ENCODE measurements around the gene RBM24. TPM values are rescaled to one million over a fixed set of nuclear protein-coding genes. Genes with fewer than 3 reads are reported as not detected.

Gene RBM24
- total RNA-seq, 4 donors from 2014 or later = 0.22 to 1.8 (median 0.46) TPM; not detected in 1

- intact Hi-C loops (cut with DNase I; ENCODE audit: low total_unique reads) = no loop called here
- DNase-seq (ENCODE audit: low spot score in 2 of 2) = no peak
- H3K4me3 ChIP-seq (ENCODE audit: low read depth, poor library complexity, severe bottlenecking) = no peak overlapping the region
- WGBS, 2 donors = 74 to 79% methylated on average over 5 of the region's 5 CpGs
- no peak for TF ChIP-seq POLR2A (IDR thresholded peaks at IDR 0.05)
- TF ChIP-seq, protein P1, sequence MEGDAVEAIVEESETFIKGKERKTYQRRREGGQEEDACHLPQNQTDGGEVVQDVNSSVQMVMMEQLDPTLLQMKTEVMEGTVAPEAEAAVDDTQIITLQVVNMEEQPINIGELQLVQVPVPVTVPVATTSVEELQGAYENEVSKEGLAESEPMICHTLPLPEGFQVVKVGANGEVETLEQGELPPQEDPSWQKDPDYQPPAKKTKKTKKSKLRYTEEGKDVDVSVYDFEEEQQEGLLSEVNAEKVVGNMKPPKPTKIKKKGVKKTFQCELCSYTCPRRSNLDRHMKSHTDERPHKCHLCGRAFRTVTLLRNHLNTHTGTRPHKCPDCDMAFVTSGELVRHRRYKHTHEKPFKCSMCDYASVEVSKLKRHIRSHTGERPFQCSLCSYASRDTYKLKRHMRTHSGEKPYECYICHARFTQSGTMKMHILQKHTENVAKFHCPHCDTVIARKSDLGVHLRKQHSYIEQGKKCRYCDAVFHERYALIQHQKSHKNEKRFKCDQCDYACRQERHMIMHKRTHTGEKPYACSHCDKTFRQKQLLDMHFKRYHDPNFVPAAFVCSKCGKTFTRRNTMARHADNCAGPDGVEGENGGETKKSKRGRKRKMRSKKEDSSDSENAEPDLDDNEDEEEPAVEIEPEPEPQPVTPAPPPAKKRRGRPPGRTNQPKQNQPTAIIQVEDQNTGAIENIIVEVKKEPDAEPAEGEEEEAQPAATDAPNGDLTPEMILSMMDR (IDR thresholded peaks at IDR 0.05) = no peak
Measured at GRCh38 chr6:17292600-17293133, 11.5 kb downstream of the RBM24 start.

- no peak for TF ChIP-seq POLR2A (IDR thresholded peaks at IDR 0.05)
- TF ChIP-seq, protein P1 (IDR thresholded peaks at IDR 0.05) = no peak
- 88 to 93% methylated on average over 1 of the region's 1 CpG for WGBS, 2 donors
- no peak for DNase-seq (ENCODE audit: low spot score in 2 of 2)
- intact Hi-C loops (cut with DNase I; ENCODE audit: low total_unique reads) = no loop called here
- H3K4me3 ChIP-seq (ENCODE audit: low read depth, poor library complexity, severe bottlenecking) = no peak overlapping the region
Measured at GRCh38 chr6:17293395-17293794, 12.2 kb downstream of the RBM24 start.

- 60 to 68% methylated on average over 3 of the region's 3 CpGs for WGBS, 2 donors
- intact Hi-C loops (cut with DNase I; ENCODE audit: low total_unique reads) = no loop called here
Measured at GRCh38 chr6:17297271-17298080, 16.3 kb downstream of the RBM24 start.

DNA sequence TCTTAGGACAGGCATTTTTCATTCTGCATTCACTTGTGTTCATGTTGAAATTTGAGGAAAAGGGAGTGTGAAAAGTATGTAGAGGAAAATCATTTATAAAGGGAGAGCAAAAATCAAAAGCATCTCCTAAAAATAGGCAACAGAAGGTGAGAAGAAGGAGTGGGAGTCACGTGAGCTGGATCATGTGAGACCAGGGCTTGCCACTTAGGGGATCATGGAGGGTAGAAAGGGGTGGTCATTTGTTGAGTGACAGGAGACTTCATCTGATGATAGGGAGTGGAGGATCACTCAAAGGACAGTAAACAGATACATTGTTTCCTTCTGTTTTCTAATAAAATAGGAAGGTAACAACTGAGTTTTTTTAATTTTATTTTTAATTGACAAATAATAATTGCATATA is 17.1 kb downstream of the RBM24 start:
- no peak overlapping the region for H3K4me3 ChIP-seq (ENCODE audit: low read depth, poor library complexity, severe bottlenecking)
- DNase-seq (ENCODE audit: low spot score in 2 of 2) = no peak
- 71 to 82% methylated on average over 1 of the region's 1 CpG for WGBS, 2 donors
- intact Hi-C loops (cut with DNase I; ENCODE audit: low total_unique reads) = no loop called here
- TF ChIP-seq, protein P1 (IDR thresholded peaks at IDR 0.05) = no peak
- no peak for TF ChIP-seq POLR2A (IDR thresholded peaks at IDR 0.05)

More at GRCh38 chr6:17297271-17298080, 16.3 kb downstream of the RBM24 start:
- H3K4me3 ChIP-seq (ENCODE audit: low read depth, poor library complexity, severe bottlenecking) = no peak overlapping the region
- no peak for TF ChIP-seq POLR2A (IDR thresholded peaks at IDR 0.05)
- TF ChIP-seq, protein P1 (IDR thresholded peaks at IDR 0.05) = no peak
- DNase-seq (ENCODE audit: low spot score in 2 of 2) = no peak

DNA sequence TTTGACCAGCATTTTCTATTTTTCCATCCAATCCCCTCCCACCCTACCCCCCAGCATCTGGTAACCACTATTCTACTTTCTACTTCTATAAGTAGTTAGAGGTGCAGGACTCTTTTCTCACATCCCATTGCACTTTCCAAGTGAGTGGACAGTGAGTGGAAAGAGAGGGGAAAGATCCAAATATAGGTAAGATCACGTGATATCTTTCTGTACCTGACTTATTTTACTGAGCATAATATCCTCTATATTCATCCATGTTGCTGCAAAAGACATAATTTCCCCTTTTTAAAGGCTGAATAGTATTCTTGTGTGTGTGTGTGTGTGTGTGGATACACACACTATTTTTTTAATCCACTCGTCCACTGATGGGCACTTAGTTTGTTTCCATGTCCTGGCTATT is 18.1 kb downstream of the RBM24 start:
- intact Hi-C loops (cut with DNase I; ENCODE audit: low total_unique reads) = no loop called here
- no peak for TF ChIP-seq POLR2A (IDR thresholded peaks at IDR 0.05)
- TF ChIP-seq, protein P1 (IDR thresholded peaks at IDR 0.05) = no peak
- DNase-seq (ENCODE audit: low spot score in 2 of 2) = no peak
- no peak overlapping the region for H3K4me3 ChIP-seq (ENCODE audit: low read depth, poor library complexity, severe bottlenecking)
- 85 to 89% methylated on average over 2 of the region's 2 CpGs for WGBS, 2 donors

Measured in lower leg skin (tissue), 4 donors.